Gastrocnemius medialis (tissue), 4 donors: Measurements from ENCODE around the gene CRNKL1.

ENCODE experiments used
- CTCF ChIP-seq, 5 experiments: fragments of 450-650 bp in 3 of 5; fragments of 200-600 bp in 2 of 5; sonication (generic) in 2 of 5; IDR thresholded peaks in 4 of 5; conservative IDR thresholded peaks in 1 of 5; 1 replicate in 4 of 5; 2 replicates in 1 of 5; pipeline ENCODE4 v1.5.1; 2016 to 2019; ENCODE audit warnings: antibody characterized with exemption in 5 of 5, mild to moderate bottlenecking in 3 of 5, moderate library complexity in 3 of 5
- POLR2A ChIP-seq, 2 donors: fragments of 450-650 bp; IDR thresholded peaks; one replicate each; pipeline ENCODE4 v1.6.1; 2017; ENCODE audit warnings: antibody characterized with exemption in 2 of 2, mild to moderate bottlenecking in 2 of 2, moderate library complexity in 2 of 2

DNA sequence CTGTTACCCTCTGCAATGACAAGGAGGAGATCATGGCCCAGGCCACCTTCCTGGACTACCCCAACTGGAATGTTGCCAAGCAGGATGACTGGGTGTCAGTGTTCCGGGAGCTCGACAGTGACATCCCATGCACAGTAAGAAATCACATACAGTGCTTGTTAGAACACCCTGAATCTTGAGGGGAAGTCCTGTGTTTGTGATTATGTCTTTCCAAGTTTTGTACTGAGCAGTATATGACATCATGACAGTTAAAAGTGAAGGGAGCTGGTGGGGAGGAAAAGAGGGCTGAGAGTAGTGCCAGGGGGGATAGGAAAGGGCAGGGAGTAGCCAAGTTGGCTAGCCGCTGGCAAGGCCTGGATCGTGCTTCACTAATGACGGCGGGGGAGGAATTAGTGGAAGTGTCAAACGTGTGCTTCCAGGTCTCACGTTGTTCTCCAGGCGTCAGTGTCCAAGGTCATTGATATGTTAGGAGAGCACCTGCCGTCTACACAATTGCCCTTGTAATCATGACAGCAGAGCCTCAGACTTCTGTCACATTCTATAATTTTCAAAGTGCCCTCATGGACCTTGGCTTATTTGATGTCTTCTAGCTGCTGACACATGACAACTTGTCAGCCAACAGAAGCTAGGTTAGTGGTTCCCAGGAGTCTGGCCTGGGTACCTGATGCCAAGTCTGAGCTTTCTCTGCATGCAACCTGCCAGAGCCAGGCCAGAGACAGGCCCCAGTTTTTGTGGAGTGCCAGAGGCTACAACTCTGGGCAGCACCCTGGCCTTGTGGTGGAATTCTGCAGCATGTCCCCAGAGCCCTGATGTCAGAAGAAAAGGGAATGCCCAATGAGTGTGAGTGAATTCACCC lies 18.8 kb upstream of the CRNKL1 start:
- TF ChIP-seq CTCF (IDR thresholded peaks at IDR 0.05 in 4 of 5, conservative IDR thresholded peaks at IDR 0.05 in 1 of 5) (no peak), POLR2A (IDR thresholded peaks at IDR 0.05) (no peak)
